ENCODE measurements around the gene PAPSS2.

DNA sequence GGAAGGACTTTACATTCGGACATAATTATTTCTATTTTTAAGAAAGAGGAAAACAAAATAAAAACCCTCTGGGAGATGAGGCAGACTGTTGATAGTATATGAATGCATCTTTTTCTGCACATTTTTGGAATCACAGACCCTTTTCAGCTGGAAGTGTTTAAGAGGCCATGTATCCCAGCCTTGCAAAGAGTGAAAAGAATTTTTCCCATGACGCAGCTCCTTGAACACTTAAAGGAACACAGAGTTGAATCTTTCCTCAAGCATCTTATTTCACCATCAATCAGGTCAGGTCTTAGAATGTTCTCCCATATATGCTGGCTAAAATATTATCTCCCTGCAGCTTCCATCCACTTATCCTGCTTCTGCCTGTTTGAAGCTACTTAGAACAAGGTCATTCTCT is 45.9 kb upstream of the PAPSS2 start:
- TF ChIP-seq, protein P1, sequence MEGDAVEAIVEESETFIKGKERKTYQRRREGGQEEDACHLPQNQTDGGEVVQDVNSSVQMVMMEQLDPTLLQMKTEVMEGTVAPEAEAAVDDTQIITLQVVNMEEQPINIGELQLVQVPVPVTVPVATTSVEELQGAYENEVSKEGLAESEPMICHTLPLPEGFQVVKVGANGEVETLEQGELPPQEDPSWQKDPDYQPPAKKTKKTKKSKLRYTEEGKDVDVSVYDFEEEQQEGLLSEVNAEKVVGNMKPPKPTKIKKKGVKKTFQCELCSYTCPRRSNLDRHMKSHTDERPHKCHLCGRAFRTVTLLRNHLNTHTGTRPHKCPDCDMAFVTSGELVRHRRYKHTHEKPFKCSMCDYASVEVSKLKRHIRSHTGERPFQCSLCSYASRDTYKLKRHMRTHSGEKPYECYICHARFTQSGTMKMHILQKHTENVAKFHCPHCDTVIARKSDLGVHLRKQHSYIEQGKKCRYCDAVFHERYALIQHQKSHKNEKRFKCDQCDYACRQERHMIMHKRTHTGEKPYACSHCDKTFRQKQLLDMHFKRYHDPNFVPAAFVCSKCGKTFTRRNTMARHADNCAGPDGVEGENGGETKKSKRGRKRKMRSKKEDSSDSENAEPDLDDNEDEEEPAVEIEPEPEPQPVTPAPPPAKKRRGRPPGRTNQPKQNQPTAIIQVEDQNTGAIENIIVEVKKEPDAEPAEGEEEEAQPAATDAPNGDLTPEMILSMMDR (IDR thresholded peaks at IDR 0.05; ENCODE audit: low read depth, low read length, missing input control): no peak
- no peak for TF ChIP-seq EGR1 (IDR thresholded peaks at IDR 0.05; ENCODE audit: low read depth in 2 of 2)

All from liver (tissue), 3 donors.